Measurements from ENCODE around the gene HAND2. TPM values are rescaled to one million over a fixed set of nuclear protein-coding genes. Genes with fewer than 3 reads are reported as not detected.
A peak's percentile ranks its signal among the peaks of the same experiment; 100 is the strongest.

The HAND2 gene
- total RNA-seq, 1 donor from 2014 or later = 116 TPM

DNA sequence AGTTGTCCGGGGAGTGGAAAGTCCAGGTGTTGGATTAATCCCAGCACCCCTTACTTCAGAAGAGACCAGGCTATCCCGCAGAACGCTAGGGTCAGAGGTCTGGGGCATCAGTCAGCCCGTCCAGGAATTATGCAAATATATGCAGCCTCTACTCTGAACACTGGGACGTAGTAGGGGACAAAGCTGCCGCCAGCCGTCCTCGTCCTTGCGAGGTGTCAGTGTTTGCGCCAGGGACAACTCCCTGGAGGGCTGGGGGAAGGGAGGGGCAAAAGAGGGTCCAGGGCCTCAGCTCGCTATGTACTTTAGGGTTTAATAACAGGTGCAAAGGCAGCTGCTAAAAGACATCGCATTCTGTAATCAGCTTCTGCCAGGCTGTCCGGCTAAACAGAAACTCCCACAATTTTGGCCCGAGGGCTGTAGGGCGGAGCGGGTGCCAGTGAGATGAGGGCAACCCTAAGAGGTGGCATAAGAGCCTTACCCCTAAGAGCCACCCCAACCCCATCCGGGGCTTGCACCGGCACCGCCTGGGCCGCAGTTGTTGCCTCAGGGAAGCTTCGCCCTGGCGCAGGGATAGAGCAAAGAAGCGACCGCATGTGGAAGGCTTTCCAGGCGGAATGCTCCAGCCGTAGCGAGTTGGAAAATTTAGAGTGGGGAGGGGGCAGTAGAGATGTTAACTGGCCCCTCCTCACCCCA lies 8.4 kb downstream of the HAND2 start:
- no peak for DNase-seq (ENCODE audit: low spot score)

DNA sequence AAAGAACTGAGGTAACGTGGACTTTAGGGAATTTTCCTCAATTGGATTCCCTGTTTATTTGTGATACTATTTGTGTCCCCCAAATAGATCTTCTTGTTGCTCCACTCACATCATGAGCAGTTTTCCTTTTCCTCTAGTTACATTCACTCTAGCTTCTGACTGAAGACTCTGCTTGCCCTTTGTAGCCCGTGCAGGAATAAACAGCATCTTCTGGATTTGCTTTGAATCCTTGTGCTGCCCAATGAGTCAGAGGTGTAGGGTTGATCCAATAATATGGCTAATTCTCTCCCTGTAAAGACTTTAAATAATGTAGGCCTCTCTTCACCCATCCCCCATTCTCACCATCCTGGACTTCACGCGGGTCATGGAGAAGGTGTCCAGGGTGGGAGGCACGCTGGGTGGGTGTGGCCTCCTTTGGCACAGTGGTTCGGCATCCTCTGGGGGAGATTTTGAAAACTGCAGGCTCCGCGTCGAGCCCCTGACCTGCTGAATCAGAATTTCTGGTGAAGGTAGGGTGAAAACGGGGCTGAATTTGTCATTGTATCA lies 9.0 kb downstream of the HAND2 start:
- DNase-seq (ENCODE audit: low spot score) = peak; percentile 76

DNA sequence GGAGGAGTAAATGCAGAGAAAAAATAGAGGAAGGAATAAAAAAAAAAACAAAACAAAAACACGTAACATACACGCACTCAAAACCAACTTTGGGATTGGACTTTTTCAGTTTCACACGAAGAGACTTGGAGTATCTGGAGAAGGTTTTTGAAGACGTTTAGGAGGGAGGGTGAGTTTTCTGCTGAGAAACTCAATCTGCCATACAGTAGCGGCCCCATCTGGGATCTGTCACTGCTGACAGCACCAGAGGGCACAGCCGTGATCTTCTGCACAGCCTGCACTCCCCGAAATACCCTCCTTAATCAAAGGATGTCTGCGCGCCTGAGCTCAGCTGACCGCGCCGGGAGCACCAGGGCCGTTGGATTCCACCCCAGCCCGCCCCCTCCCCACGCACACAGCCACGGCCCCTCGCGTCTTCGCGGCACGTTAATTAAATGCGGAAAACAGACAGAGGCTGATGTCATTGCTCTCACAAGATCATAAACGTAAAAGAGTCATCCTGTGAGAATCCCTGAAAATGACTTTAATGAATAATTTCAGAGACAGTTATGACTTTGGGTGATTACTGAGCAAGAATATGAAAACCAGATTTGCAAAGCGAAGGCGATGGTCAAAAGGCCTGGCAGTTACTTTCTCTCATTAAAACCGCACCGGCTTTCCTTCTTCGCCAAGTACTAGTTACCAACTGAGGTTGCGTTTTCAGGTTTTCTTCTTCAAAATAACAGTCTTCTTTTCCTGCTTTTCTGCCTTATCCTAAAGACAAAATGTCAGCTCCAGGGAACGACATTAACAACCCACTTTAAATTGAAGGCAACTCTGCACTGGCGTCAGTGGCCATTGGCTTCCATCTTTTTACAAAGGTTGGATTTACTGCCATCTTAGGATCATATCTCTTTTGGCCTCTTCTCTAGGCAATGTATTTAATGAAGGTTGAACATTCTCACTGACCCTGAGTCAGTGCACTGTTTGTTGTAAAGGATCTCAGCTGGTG lies 10.6 kb downstream of the HAND2 start:
- DNase-seq (ENCODE audit: low spot score) = peak; percentile 94

DNA sequence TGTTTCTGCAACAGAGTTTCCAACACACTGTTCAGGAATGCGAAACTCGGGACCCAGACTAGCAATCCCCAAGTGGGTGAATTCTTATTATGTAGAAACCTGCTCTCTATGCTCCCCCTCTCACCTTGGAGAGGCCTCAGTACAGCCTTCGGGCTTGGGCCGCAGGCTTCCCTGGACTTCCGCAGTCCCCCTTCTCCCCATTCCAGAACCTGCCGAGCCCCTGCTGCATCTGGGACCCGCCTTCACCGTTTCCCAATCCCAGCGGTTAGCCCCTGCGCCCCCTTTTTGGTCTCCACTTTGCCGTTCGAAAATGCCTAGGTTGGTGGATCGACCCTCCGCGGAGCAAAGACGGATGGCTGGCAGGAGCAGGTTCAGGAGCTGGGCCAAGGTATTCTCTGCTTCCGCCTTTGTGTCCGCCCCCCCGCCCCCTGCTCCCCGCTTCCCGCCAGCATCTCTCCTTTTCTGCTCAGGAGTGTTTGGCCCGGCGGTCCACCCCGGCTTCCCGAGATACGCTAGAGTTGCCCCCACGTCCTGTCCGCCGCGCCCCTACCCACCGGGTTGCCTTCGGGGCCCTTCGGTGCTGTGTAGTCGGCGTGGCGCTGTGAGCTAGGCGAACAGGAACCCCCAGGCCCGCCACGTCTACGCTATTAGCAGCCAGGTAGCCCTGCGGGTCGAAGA lies 11.5 kb downstream of the HAND2 start:
- peak; percentile 72 for DNase-seq (ENCODE audit: low spot score)

DNA sequence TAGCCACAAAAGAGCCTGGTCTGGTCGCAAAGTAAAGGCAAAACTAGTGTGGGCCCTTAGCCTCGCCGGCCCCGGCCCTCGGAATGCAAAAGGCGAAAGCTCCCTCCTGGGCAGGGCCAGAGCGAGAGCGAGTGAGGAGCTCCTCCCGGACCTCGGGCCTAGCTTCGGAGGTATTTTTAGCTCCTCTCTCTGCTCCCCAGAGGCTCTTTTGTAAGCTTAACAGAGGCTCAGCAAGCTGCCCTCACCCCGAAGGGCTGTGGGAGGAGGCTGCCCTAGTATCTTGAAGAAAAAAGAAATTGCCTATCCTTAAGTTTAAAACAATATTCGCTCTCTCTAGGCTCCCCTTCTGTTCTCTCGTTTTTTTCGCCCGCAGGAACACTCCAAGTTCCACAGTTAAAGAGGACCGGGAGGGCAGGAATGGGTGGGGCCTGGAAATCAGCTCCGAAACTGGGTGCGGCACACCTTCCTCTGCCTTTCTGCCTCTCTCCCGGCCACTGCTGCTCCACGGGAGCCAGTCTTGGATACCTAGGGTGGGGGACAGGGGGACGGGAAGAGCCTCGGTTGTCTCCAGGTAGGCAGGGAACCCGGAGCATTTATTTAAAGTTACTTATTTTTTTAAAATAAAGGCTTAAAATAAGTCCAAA lies 12.1 kb downstream of the HAND2 start:
- DNase-seq (ENCODE audit: low spot score) = peak; percentile 86

DNA sequence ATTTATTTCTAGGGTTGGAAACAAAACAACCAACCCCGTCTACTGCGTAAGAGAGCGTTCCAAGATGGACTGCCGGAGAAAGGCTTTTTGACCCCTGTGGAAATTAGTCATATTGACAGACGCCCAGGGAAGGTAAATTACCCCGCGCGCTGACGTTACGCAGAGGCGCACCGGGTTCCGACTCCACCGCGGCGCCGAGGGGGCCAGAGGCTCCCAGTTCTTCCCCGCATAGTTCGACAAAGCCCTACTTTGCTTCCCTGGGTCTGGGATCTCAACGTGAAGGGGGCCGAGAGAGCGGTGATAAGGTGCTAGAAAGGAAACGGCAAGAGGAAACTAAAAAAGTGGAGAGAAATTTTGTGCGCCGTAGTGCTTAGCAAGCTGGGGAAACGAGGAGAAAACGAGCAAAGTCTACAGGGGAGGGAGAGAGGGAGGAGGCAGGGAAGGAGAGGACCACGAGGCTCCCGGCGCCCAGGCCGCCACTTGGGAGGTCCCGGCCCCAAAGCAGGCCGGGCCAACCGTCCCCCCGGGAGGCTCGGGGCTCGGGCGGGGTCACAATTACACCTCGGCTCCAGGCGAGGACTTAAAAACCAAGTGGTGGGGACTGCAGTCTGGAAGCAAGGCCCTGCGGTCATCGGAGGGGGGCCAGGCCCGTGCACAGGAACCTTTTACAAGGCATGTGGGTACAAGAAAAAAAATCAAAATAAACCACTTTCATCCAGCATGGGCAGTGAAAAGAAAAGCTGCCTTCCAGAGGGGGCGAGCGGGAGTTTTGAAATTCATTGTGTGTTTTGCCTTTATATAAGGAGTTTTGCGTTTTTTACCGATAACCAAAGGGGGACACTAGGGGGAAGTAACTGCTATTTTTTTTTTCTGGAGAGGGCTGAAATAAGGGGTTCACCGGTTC lies 13.2 kb downstream of the HAND2 start:
- peak; percentile 84 for DNase-seq (ENCODE audit: low spot score)

DNA sequence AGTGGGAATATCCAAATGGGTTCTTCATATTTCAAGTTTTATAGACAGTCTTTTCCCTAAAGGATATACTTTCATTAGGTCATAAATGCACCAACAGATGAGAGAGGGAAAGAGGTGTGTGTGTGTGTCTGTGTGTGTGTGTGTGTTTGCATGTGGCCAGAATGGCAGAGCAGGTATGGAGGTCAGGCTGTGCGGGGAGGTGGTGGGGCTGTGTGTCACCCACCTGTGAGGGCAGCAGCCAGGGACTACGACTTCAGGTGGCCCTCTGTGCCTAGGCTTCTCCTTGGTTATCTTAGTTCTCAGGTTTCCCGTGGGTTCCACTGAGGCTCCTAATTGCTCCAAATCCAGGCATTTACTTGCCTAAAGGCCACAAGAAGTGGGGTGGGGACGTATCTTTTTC lies 14.6 kb downstream of the HAND2 start:
- DNase-seq (ENCODE audit: low spot score) = peak; percentile 14

DNA sequence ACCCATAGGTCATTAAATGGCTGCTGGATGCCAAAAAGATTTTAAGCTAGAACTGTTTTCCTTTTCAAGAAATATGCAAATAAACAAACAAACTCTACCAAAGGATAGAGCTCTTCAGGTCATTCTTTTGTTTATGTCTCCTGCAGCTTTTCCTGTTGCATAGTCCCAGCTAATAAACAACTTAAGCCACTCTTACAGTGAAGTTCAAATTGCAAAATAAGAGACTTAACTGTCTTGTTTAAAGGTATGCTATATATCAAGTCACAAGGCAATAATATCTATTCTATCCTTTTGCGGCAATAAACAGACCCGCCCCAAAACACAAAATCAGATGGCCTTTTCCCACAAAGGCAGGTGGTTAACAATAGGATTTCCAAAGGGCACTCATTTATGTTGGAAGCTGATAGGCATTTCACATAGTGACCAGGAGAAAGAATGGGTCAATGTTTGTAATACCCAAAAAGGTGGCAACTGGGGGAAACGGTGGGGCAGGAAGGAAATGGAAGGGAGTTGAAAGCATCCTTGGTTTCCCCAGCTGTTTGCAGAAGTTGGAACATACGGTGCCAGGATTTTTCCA lies 15.3 kb downstream of the HAND2 start:
- DNase-seq (ENCODE audit: low spot score) = no peak

DNA sequence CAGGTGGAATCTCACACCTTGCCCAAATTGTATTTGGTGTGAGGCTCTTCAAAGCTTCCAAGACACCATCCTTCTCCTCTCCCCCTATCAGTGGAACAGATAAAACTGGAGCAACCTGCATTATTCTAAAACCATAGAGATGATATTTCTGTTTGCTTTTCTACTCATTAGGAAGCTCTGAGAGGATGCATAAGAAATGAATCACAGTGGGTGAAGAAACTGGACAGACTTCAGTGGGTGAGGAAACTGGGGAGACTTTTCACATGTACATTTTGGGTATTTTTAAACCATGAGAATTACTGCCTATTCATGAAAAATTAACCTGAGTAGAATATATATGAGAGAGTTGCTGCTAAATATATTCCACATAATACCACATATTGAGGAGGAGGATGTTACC lies 16.4 kb downstream of the HAND2 start:
- DNase-seq (ENCODE audit: low spot score) = no peak

DNA sequence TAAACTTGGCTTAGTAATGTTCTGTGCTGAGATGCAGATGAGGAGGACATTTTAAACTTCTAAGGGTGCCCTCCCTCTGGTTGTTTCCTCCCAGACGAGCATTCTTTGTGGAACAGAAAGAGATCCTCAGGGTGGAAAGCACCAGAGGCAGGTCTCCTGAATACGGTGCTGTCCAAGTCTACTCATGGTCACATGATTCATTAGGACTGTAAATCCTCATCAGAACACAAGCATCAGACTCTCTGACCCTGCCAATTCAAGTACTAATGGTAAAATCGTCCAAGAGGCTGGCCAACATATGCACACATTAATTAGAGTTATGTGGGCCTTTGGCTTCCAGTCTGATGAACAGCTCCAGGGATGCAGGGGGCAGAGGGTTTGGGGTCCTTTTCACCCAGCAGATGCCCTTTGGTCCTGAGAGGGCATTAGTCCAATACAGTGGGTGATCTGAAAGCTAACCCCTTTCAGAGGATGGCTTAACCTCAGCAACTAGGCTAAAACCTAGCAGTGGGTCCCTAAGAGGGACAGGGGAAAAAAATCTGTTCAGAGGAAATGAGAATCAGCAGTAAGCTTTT lies 18.2 kb downstream of the HAND2 start:
- DNase-seq (ENCODE audit: low spot score) = peak; percentile 31

DNA sequence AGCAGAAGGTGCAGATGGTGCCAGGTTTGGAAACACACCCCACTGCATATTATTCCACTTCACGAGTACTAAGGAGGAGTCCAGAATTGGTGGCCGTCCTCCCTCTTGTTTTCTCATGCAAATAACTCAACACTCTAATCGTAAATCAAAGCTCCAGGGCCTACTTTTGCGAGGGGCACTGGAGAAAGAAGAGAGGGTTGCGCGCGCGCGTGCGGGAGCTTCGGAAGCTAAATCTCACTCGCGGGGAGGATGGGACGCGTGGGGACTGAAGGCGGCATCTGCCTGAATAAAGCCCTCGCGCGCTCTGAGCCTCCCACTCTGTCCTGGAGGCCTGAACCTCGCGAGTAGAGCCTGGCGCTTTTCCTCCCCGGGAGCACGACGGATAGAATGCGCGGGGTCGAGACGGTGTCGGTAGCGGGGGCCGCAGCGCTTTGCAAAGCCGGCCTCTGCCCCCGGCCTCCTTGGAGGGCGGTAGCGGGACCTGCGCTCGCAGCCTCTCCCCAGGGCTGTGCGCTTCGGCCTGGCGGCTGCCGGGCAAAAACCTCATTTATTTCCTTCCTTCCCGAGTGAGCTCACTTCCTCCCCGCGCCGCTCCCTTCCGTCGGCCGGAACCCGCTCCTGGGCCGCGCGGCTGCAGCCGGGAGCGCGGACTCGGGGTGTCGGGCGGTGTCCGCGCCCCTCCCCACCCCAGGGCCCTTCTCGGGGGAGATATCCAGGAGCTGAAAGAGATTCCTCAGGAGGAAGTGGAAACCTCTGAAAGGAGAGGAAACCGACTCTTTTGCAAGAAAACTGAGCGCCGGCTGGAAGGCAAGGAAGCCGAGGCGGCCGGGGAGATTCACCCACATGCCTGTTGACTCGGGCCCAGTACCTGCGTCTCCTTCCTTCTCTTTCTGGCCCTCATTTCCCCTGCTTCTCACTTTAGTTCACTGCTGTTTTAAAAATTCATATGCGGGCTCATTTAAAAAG lies 20.7 kb downstream of the HAND2 start:
- DNase-seq (ENCODE audit: low spot score) = peak; percentile 86

DNA sequence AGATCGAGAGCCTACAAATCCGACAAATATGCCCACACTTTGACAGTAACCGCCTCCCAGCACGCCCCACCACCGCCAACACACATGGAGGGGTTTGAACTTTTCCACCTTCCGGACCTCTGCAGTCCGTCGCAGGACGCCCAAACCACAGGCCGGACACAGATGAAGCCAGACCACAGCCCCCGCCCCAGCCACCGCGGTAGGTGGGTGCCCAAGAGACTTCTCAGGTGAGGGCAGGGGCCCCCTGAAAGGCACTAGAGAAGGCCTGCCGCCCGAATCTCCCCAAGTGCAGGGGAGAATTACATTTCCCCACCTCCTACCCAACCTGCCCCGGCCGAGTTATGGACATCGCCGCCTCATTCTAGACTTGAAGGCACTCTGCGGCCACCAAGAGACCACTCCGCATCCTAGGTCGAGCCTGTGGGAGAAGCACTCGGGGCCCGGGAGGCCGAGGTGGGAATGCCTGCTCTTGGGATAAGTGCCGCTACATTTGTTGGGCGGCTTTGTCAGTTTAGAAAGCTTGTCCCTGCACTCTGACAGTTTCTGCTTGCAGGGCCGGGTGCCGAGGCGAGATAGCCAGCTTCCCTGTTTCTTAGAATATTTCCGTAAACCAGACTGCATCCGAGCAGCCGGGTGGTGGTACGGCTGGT lies 21.5 kb downstream of the HAND2 start:
- peak; percentile 52 for DNase-seq (ENCODE audit: low spot score)

DNA sequence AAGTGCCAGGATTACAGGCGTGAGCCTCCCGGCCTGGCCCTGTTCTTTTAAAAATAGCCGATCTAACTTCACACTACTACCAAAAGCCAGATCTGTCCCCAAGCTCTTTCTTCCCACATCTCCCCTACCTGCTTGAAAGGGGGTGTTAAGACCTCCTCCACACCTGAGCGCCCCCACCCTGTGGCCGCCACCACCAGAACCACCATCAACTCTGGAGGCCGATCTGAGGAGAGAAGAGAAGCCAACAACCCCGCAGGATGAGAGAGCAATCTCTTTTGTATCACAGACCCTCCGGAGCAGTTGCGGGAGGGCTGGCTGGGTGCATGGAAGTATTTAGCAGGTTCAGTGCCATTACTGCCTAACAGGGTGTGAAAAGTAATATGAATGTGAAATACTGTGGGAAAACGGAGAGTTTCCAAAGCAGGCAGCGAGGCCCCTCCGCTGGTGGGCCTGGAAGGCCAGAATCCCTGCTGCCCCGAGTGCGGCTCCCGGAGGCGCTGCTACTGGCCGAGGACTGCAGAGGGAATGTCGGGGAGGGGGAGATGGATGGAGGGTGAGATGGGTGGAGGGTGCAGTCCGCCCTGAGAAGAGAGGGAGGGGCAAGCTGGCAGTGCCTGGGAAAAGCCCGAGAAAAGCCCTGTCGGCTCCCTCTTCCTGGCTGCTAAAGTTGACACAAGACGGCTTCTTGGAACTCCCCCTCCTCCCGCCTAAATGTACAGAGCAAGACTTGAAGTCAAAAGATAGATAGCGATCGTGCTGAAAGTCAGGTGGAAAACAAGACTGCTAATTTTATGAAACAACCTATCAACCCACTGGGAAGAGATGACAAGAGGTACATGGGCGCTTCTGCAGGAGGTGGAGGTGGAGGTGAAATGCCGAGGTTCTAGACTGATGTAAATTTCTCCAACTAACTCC lies 22.3 kb downstream of the HAND2 start:
- DNase-seq (ENCODE audit: low spot score) = peak; percentile 70

DNA sequence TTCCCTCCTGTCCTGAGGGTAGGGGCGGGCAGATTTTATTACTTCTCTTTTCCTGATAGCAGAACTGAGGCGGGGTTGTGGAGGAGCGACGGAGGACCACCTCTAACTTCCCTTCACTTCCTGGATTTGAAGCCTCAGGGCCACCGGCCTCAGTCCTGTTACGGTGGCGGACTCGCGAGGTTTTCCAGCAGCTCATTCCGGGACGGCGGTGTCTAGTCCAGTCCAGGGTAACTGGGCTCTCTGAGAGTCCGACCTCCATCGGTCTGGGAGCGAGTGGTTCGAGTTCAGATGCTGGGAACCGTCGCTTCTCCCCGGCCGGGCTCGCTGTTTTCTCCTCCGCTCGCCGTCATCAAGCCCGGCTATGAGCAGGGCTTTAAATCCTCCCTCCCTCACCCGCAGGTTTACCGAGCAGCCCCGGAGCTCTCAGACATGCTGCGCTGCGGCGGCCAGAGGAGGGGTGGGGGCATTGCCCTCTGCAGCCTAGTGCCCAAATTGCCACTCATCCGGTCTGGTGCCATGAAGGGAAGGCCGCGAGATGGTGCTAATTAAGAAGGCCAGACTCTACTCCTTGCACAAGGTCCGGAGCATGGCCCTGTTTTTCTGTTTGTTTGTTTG lies 23.3 kb downstream of the HAND2 start:
- peak; percentile 54 for DNase-seq (ENCODE audit: low spot score)

DNA sequence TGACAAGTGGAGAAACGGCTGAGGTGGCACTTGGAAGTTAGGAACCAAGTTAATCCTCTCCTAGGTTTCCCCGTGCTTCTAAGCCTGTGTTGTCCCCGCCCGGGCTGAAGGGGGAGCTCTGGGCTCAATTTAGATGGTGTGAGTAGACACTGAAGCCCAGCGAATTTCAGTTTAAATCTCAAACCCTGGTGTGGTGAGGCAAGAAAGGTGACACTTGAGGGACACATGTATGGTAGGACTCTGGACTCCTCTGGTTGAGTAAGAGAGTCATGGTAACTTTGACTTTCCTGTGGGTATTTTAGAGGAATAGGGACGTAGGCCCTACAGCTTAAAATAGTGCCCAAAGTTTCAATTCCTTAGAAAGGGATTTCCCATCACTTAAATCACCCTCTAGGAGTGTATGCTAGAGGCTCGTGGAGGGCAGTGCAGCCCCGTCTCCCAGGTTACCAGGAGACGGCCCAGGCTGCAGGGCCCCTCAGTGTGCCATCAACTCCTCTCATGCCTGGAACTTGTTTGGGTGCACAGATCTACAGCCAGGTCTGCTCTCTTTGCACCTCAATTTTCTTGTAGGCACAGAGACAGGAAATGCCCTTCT lies 24.0 kb downstream of the HAND2 start:
- peak; percentile 69 for DNase-seq (ENCODE audit: low spot score)

DNA sequence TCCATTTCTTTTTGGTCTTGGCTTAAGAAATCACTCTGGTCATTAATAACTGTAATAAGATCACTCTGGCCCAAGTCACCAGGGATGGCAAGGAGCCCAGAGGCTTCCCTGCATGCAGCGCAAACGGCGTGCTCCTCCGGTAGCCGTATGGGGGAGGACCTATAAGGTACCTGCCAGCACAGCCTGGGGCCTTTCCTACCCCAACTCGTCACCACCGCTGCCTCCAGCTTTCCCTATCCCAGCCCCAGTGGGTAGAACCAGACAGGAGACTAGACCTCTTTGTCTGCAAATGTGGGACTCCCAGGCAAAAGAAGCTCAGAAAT lies 25.9 kb downstream of the HAND2 start:
- no peak for DNase-seq (ENCODE audit: low spot score)

All from umbilical cord (tissue), 2 donors.